GM12878 (cell line): ENCODE results near the gene ITFG1. TPM values are rescaled to one million over a fixed set of nuclear protein-coding genes. Genes with fewer than 3 reads are reported as not detected.

Experiments used
- ATAC-seq: fragments of 200-7000 bp; cut with Tn5 transposase; 3 replicates; pipeline ENCODE4 v1.9.1; 2020; ENCODE audit warnings: mild to moderate bottlenecking, moderate library complexity
- BruUV-seq: library from RNA; stranded (reverse); fragments of 400-500 nt; replicated peaks from 2 replicates; lab custom pipeline; 2021; lab: Mats Ljungman, UMichigan
- CTCF ChIA-PET: fragments of 300-600 bp; sonication (Branson Sonifier 250); formaldehyde crosslinking; extraction: SDS; loops from one replicate; lab custom pipeline; 2021; ENCODE audit warnings: inconsistent platforms; lab: Yijun Ruan, JAX
- POLR2A ChIA-PET: fragments of 350-600 bp; formaldehyde crosslinking; extraction: SDS; loops from one replicate; lab custom pipeline; 2021; ENCODE audit warnings: inconsistent platforms; lab: Charles Lee
- RAD21 ChIA-PET: fragments of 300-600 bp; sonication (Branson Sonifier 250); formaldehyde crosslinking; loops from one replicate; lab custom pipeline; 2023; ENCODE audit warnings: antibody characterized with exemption; ENCODE audit not compliant: unreplicated experiment; lab: Charles Lee
- SMC1A ChIA-PET: fragments of 300-600 bp; sonication (Branson Sonifier 250); formaldehyde crosslinking; loops from one replicate; lab custom pipeline; 2023; ENCODE audit not compliant: unreplicated experiment, uncharacterized antibody; lab: Charles Lee
- DNase-seq: peaks from one replicate; pipeline ENCODE4 v3.0.0-alpha.2; 2011; ENCODE audit warnings: low read depth, low spot score
- FAIRE-seq: peaks from 3 replicates; lab custom pipeline; 2011; peaks lifted over from hg19 to GRCh38; lab: Jason Lieb, UNC
- H2AFZ ChIP-seq: 2 replicates; pipeline ENCODE4 v1.6.0; 2011; ENCODE audit warnings: low read depth, low read length, control low read depth; ENCODE audit not compliant: control insufficient read depth
- H3K27ac ChIP-seq: 2 replicates; pipeline ENCODE4 v1.5.1; 2011; ENCODE audit warnings: control low read depth; ENCODE audit not compliant: control insufficient read depth, insufficient read depth
- H3K27me3 ChIP-seq, 2 experiments: replicated peaks in 1 of 2; 2 replicates each; pipeline versions ENCODE4 v1.6.0 to v1.6.1; 2011; ENCODE audit warnings: low read length in 1 of 2; ENCODE audit not compliant: control insufficient read depth in 2 of 2, insufficient read depth in 2 of 2
- H3K36me3 ChIP-seq, 2 experiments: 2 replicates each; pipeline ENCODE4 v1.5.1; 2011; ENCODE audit warnings: low read length in 1 of 2; ENCODE audit not compliant: control insufficient read depth in 2 of 2, insufficient read depth in 2 of 2
- H3K4me1 ChIP-seq: 2 replicates; pipeline ENCODE4 v1.6.1; 2011; ENCODE audit warnings: mild to moderate bottlenecking, low read length, moderate library complexity, mixed read lengths; ENCODE audit not compliant: control insufficient read depth, insufficient read depth
- H3K4me2 ChIP-seq: 2 replicates; pipeline ENCODE4 v1.6.0; 2011; ENCODE audit warnings: control low read depth; ENCODE audit not compliant: control insufficient read depth, insufficient read depth
- H3K4me3 ChIP-seq: fragments of 200-600 bp; sonication (generic); 2 replicates; pipeline ENCODE4 v1.5.1; 2016
- H3K79me2 ChIP-seq: 2 replicates; pipeline ENCODE4 v1.6.0; 2011; ENCODE audit warnings: low read length; ENCODE audit not compliant: control insufficient read depth, insufficient read depth
- H3K9ac ChIP-seq: 2 replicates; pipeline ENCODE4 v1.8.0; 2011; ENCODE audit warnings: low read length, control low read depth, mixed read lengths; ENCODE audit not compliant: control insufficient read depth, insufficient read depth
- H3K9me3 ChIP-seq: replicated peaks from 3 replicates; pipeline ENCODE4 v1.5.1; 2011; ENCODE audit warnings: mild to moderate bottlenecking, low read length; ENCODE audit not compliant: control insufficient read depth, insufficient read depth
- H4K20me1 ChIP-seq: 2 replicates; pipeline ENCODE4 v1.6.0; 2011; ENCODE audit not compliant: control insufficient read depth, insufficient read depth
- ATF7 ChIP-seq: fragments of 450-650 bp; IDR thresholded peaks from 2 replicates; pipeline ENCODE4 v1.6.1; 2016; ENCODE audit warnings: low read depth, mild to moderate bottlenecking
- CBX5 ChIP-seq: sonication (generic); IDR thresholded peaks from 2 replicates; pipeline ENCODE4 v1.6.1; 2016; ENCODE audit warnings: low read depth, moderate library complexity, mild to moderate bottlenecking, inconsistent platforms
- CHD2 ChIP-seq: IDR thresholded peaks from 2 replicates; pipeline ENCODE4 v1.6.1; 2011; ENCODE audit warnings: low read depth, low read length, improper control_type of control experiment, borderline replicate concordance
- E2F4 ChIP-seq: IDR thresholded peaks from 2 replicates; pipeline ENCODE4 v1.6.1; 2012; ENCODE audit warnings: low read depth, low read length, improper control_type of control experiment
- IRF3 ChIP-seq: fragments of 450-650 bp; IDR thresholded peaks from 2 replicates; pipeline ENCODE4 v1.6.1; 2014; ENCODE audit warnings: mild to moderate bottlenecking
- IRF4 ChIP-seq: IDR thresholded peaks from 2 replicates; pipeline ENCODE4 v1.6.1; 2011; ENCODE audit warnings: low read depth, low read length
- LARP7 ChIP-seq: fragments of 450-650 bp; IDR thresholded peaks from 2 replicates; pipeline ENCODE4 v1.6.1; 2017; ENCODE audit warnings: mild to moderate bottlenecking
- NR2F1 ChIP-seq: fragments of 450-650 bp; conservative IDR thresholded peaks from 2 replicates; pipeline ENCODE4 v1.6.1; 2017; ENCODE audit warnings: mild to moderate bottlenecking
- RAD51 ChIP-seq: fragments of 450-650 bp; IDR thresholded peaks from 2 replicates; pipeline ENCODE4 v1.6.1; 2016; ENCODE audit warnings: moderate library complexity, mild to moderate bottlenecking, inconsistent platforms
- SPI1 ChIP-seq: IDR thresholded peaks from 2 replicates; pipeline ENCODE4 v1.6.1; 2011; ENCODE audit warnings: low read depth, mild to moderate bottlenecking, low read length, moderate library complexity, borderline replicate concordance; ENCODE audit not compliant: insufficient read depth
- SREBF2 ChIP-seq: IDR thresholded peaks from 2 replicates; pipeline ENCODE4 v1.6.1; 2012; ENCODE audit warnings: mild to moderate bottlenecking, low read length
- YY1 ChIP-seq: IDR thresholded peaks from 2 replicates; pipeline ENCODE4 v1.6.1; 2011; ENCODE audit warnings: low read depth, mild to moderate bottlenecking, low read length
- ZBTB40 ChIP-seq: fragments of 450-650 bp; IDR thresholded peaks from 2 replicates; pipeline ENCODE4 v1.6.1; 2016; ENCODE audit warnings: mild to moderate bottlenecking, moderate library complexity, borderline replicate concordance
- in situ Hi-C: fragments of 300-500 bp; cut with MboI; formaldehyde crosslinking; loops from 9 replicates; pipeline ENCODE4 v1.14.3; 2018; ENCODE audit warnings: mixed read lengths
- intact Hi-C: fragments of 100-400 bp; cut with micrococcal nuclease; formaldehyde crosslinking; loops from one replicate; pipeline ENCODE4 v1.14.2; 2022; ENCODE audit not compliant: unreplicated experiment
- polyA plus RNA-seq, 11 experiments: library from polyadenylated mRNA; depleted of rRNA in 4 of 11; unstranded in 6 of 11; stranded (reverse) in 5 of 11; fragments of >200 nt; fragmentation: Nextera tagmentation in 4 of 11; fragmentation: Illumina TruSeq in 1 of 11; extraction: Ambion mirVana in 4 of 11; extraction: Trizol in 1 of 11; gene quantifications; 1 replicate in 1 of 11; 2 replicates in 10 of 11; pipeline versions ENCODE4 v1.2.1 to v1.2.3, GENCODE V29; 2011 to 2016; ENCODE audit warnings: inconsistent platforms in 2 of 11, missing spikeins in 2 of 11, low read depth in 1 of 11
- total RNA-seq, 4 experiments: library from RNA; depleted of rRNA in 3 of 4; stranded (reverse); fragments of >200 nt in 3 of 4; fragmentation: Illumina TruSeq in 1 of 4; extraction: Trizol in 1 of 4; gene quantifications; 2 replicates each; pipeline versions ENCODE4 v1.2.1 to v1.2.3, GENCODE V29; 2013 to 2021

ITFG1 gene
- total and polyA plus RNA-seq, 10 of the 15 experiments (the other 5 are each of a cell fraction or from before 2014, with no cell fraction given): 9.3 to 56.3 (median 28.6) TPM

- SMC1A ChIA-PET: interaction anchor here (0.8 to 1.8 kb wide), 2 partner anchors 17 to 121 kb away, joined by 3 to 4 read pairs; no protein-coding TSS in a partner anchor
- TF ChIP-seq CHD2 (no peak), CBX5 (no peak), NR2F1 (no peak), IRF3 (no peak), LARP7 (no peak), SPI1 (no peak), RAD51 (no peak), YY1 (no peak), E2F4 (no peak), SREBF2 (no peak), ZBTB40 (no peak), IRF4 (no peak), ATF7 (no peak)
- TF ChIP-seq, all 136 proteins: peak for 0
- POLR2A ChIA-PET: no interaction called here
- RAD21 ChIA-PET: no interaction called here
- Histone ChIP-seq H3K36me3 (no peaks in the 10 kb centered on the region; a peak in 1 of 4 replicates), H3K4me3 (no peak overlapping the region), H3K9me3 (no peaks in the 10 kb centered on the region), H3K79me2 (no peaks in the 10 kb centered on the region), H2AFZ (no peak overlapping the region), H4K20me1 (no peaks in the 10 kb centered on the region), H3K27me3 (no peaks in the 10 kb centered on the region), H3K4me2 (no peak overlapping the region), H3K27ac (no peak overlapping the region), H3K4me1 (no peaks in the 10 kb centered on the region), H3K9ac (no peak overlapping the region)
- intact Hi-C loops: no loop called here
- no peak for ATAC-seq
- CTCF ChIA-PET: interaction anchor here (7.2 kb wide), 1 partner anchor 15 kb away, joined by 49 read pairs; the partner anchor contains the start of gene NETO2
- in situ Hi-C loops: no loop called here
- no peak for DNase-seq
- BruUV-seq: no TSS peak
- FAIRE-seq: no peak
Observed at GRCh38 chr16:47158992-47159391, 301.9 kb downstream of the ITFG1 start.
